Renal cortex interstitium (tissue), 11 donors: Measurements from ENCODE around the gene RAB39B. TPM values are rescaled to one million over a fixed set of nuclear protein-coding genes. Genes with fewer than 3 reads are reported as not detected.
A peak's percentile ranks its signal among the peaks of the same experiment; 100 is the strongest.
"Not testable (repeated sequence)": the region's sequence is repeated elsewhere in the genome, so short reads cannot be mapped to it uniquely, and the experiment has no call there.

Experiments used
- DNase-seq, 11 donors: peaks; one replicate each; pipeline ENCODE4 v3.0.0-alpha.2; 2013; ENCODE audit warnings: low read depth in 9 of 11, low spot score in 4 of 11; ENCODE audit errors: extremely low read depth in 1 of 11
- polyA plus RNA-seq, 3 donors: library from polyadenylated mRNA; unstranded; fragments of 120-200 nt; gene quantifications; one replicate each; pipeline ENCODE4 v1.2.1, GENCODE V29; 2013; ENCODE audit not compliant: insufficient read length in 3 of 3

The RAB39B gene
- polyA plus RNA-seq, 3 donors = 2.3 to 3.6 (median 3.0) TPM

GRCh38 chrX:155223746-155224145, 40.5 kb downstream of the RAB39B start:
- DNase-seq = not testable (repeated sequence)

- no peak for DNase-seq
Observed at GRCh38 chrX:155221351-155221750, 42.9 kb downstream of the RAB39B start.

- DNase-seq = no peak
Observed at GRCh38 chrX:155218777-155219176, 45.5 kb downstream of the RAB39B start.

- DNase-seq = peak in 4 of 11 donors; percentile 1 to 13 (median 7)
Observed at GRCh38 chrX:155216940-155217440, 47.3 kb downstream of the RAB39B start.

GRCh38 chrX:155216179-155216939, 47.9 kb downstream of the RAB39B start, which contains the start of gene VBP1:
Gene VBP1, plus strand, starts transcription at chrX:155216460. Its CDS starts 23 bp downstream, at chrX:155216483.
- DNase-seq = peak; percentile 69 to 93 (median 83)

- peak in 1 of 11 donors; percentile 1 for DNase-seq
Observed at GRCh38 chrX:155215443-155216178, 48.7 kb downstream of the RAB39B start.

- no peak for DNase-seq
Observed at GRCh38 chrX:155213731-155214130, 50.6 kb downstream of the RAB39B start.

GRCh38 chrX:155211208-155211607, 53.1 kb downstream of the RAB39B start:
- no peak for DNase-seq

Other genes with a start within 250 kb of the RAB39B start
- gene F8, start 241.8 kb downstream of the RAB39B start, polyA plus RNA-seq = 10 to 100 TPM; 12.2 to 18.7 (median 12.7) TPM
- gene FUNDC2, start 237.6 kb downstream of the RAB39B start, polyA plus RNA-seq = 100 to 1,000 TPM; 100 to 118 (median 117) TPM
- 1 to 10 TPM; 5.2 to 8.9 (median 8.0) TPM for gene CMC4, start 193.4 kb downstream of the RAB39B start, polyA plus RNA-seq
- gene MTCP1, start 193.4 kb downstream of the RAB39B start, polyA plus RNA-seq = 10 to 100 TPM; 18.8 to 26.2 (median 18.9) TPM
- 10 to 100 TPM; 25.5 to 31.0 (median 27.4) TPM for gene BRCC3, start 193.0 kb downstream of the RAB39B start, polyA plus RNA-seq
- 10 to 100 TPM; 68.8 to 88.8 (median 70.2) TPM for gene VBP1, start 48.0 kb downstream of the RAB39B start, polyA plus RNA-seq
- 1 to 10 TPM; 2.5 to 4.0 (median 3.0) TPM for gene CLIC2, start 70.1 kb upstream of the RAB39B start, polyA plus RNA-seq
- not detected for gene F8A2, start 117.6 kb upstream of the RAB39B start, polyA plus RNA-seq
- gene F8A3, start 194.1 kb upstream of the RAB39B start, polyA plus RNA-seq = 10 to 100 TPM in 1 of 3 donors, 1 to 10 TPM in 2; 1.9 to 15.5 (median 8.0) TPM